GM19099 (cell line): ENCODE measurements around the gene SCCPDH.

ENCODE experiments used
- POLR2A ChIP-seq: IDR thresholded peaks from 3 replicates; pipeline ENCODE4 v1.6.1; 2011; ENCODE audit warnings: low read depth; ENCODE audit not compliant: insufficient read length; ENCODE audit errors: extremely low read depth

SCCPDH gene

GRCh38 chr1:246787781-246788513, 63.7 kb downstream of the SCCPDH start:
- no peak for TF ChIP-seq POLR2A

DNA sequence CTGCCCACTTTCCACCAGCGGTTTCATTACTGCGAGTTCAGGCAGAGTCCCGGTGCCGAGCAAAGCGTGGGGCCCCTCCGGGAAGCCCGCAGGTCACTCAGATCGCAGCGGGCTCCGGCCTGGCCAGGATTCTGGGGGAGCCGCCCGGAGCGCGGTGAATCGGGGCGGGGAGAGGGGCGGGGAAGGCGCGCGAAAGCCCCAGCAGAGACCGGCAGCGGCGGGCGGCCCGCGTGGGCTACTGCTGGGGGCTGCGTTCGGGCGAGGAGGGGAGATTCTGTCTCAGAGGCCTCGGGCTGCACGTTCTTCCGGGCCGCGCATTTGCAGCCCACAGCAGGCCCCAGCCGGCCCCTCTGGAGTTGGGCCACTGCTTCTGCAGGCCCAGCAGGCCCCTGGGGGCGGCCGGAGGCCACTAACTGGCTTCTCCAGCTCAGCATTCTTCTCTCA, 64.7 kb downstream of the SCCPDH start:
- no peak for TF ChIP-seq POLR2A

DNA sequence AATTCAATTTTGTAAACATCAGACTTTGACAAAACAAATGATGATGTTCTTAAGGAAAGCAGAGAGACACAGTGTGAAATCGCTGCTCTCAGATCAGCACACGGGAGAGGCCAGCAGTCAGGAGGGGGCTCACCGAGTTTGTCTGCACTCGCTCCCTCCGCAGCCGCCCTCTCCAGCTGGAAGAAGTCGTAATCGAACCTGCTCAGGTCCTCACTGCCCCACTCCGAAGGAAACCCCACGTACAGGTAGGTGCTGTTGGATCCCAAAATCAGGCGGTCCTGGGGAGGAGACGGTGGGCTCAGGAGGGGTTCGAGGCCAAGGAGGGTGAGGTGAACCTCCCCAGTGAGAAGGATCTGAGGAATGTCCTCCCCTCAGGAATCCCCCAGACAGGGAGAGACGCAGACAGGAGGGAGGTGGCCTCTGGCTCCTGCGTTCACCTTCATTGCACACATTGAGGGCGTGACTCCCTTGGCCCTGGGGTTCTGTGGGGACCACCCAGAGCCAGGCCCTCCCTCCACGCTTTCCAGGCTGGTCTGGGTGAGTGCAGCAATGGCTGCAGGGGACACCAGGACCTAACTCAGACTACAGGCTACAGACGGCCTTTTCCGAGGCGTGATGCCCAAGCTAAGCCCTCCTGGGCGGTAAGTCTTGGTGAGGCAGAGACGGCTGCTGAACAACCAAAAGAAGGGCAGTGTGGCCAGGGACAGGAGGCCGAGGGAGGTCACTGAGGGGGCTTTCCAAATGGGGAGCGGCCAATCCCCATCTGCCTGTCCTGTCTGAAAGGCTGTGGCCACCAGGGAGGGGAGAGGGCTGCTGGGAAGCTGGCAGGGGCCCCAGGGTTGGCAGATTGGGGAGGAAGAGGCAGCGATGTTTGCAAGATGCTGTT, 65.5 kb downstream of the SCCPDH start:
- no peak for TF ChIP-seq POLR2A

DNA sequence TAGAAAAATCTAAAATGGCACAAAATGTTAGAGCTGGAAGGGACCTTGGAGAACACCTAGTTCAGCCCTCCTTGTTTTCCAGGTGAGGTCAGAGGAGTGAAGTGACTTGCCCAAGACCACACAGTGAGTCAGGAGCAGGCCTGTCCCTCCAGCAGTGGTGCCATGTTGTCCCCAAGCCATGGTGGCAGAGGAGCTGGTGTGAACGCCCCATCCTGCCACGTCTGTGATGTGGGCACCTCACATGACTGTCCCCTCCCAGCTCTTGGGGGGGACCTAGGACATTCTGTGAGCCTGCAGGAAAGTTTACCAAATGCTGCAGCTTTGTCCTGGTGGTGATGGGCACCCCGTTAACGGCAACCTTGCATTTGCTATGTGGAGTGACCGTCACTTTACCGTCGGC, 66.2 kb downstream of the SCCPDH start:
- TF ChIP-seq POLR2A = no peak

DNA sequence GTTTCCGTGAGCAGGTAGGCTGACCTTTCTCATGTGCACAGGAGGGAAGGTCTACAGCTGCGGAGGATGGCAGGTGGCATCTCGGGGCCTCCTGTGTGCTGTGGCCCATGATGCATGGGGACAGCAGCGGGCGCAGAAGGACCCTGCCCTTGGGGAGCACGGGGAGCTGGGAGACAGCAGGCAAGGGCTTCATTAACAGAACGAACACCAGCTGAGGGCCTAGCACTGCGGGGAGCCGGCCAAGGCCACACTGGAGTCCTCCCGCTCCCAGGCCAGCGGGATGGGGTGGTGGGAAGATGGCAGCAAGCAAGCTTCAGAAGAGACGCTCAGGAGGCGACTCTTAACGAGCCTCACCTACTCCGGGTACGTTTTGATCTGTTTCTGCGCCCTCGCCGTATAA, 66.6 kb downstream of the SCCPDH start:
- no peak for TF ChIP-seq POLR2A

DNA sequence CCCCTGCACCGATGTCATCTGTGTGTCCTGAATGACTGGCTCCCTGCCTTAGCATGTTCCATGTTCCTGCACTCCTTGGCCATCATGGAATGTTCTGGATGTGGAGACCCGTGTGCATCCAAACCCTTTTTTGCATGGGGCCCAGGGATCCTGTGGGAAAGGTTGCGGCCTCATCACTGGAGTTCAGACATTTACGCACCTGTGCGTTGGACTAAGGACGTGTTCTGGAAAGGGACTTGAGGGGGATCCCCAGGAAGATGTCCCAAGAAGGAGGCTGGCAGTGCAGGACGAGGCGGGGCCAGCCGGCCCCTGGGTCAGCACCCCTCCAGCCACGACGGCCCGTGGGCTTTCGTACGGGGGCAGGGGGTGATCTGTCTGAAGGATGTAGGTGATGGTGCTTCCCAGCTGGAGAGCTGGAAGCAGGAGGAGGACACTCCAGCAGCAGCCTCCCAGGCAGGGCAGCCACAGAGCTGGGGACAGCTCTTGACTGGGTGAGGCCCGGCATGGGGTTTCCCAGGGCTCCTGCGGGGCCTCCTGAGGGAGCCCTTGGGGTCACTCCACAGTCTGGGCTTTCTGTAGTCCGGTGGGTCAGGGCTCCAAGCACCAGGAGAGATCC, 67.2 kb downstream of the SCCPDH start:
- TF ChIP-seq POLR2A = no peak

- TF ChIP-seq POLR2A = no peak
These were observed 68.4 kb downstream of the SCCPDH start for GRCh38 chr1:246792603-246793002.

DNA sequence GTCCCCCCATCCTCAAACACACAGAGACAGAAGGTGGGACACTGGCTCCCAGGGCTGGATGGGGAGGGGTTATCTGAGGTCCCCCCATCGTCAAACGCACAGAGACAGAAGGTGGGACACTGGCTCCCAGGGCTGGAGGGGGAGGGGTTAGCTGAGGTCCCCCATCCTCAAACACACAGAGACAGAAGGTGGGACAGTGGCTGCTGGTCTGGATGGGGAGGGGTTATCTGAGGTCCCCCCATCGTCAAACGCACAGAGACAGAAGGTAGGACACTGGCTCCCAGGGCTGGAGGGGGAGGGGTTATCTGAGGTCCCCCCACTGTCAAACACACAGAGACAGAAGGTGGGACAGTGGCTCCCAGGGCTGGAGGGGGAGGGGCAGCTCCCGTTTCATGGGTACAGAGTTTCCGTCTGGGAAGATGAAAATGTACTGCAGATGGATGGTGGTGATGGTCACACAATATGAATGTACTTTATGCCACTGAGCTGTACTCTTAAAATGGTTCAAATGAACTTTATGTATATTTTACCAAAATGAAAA, 69.2 kb downstream of the SCCPDH start:
- no peak for TF ChIP-seq POLR2A

GRCh38 chr1:246794048-246794827, 70.0 kb downstream of the SCCPDH start:
- TF ChIP-seq POLR2A = no peak

GRCh38 chr1:246794828-246795671, 70.8 kb downstream of the SCCPDH start:
- no peak for TF ChIP-seq POLR2A

- TF ChIP-seq POLR2A = no peak
These were observed 71.9 kb downstream of the SCCPDH start for GRCh38 chr1:246795906-246796694.

DNA sequence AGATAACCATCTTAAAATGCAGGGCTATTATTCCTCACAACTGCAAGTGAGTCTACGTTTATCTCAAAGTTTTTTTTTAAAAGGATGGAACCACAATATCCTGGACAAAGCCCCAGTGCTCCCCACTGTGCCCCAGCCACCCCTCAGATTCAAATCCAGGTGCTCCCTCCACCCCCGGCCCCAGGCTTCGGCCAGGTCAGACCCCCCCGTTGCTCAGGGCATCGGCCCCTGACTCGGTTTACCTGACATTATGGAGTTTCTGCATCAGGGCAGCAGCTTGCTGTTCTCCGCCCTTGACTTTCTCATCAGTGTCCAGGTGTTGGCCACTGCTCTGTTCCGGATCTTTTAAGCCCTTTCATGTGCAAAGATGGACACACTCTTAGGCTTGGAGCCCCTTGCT, 72.9 kb downstream of the SCCPDH start:
- TF ChIP-seq POLR2A = no peak

DNA sequence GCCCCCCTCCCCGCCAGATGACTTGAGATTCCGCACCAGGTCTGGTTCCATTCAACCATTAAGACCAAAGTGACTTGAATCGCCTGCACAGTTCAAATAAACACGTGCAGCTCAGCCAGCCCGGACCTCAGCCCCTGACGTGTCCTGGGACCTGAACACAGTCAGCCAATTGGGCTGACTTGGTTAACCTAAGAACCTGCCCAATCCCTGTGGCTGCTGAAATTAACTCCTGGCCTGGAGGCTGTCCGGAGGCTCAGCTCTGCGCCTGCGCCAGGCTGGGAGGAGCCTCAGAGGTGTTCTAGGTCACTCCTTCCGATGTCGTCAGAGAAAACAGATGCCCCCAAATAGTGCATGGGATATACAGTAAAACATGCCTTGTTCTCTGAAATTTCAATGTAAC, 73.4 kb downstream of the SCCPDH start:
- no peak for TF ChIP-seq POLR2A
